Pancreas (tissue), 10 donors: ENCODE measurements around the gene ZNF668. TPM values are rescaled to one million over a fixed set of nuclear protein-coding genes. Genes with fewer than 3 reads are reported as not detected.

Experiments
- ATAC-seq, 4 donors: fragments of 200-7000 bp; cut with Tn5 transposase; one replicate each; pipeline versions ENCODE4 v1.8.0 to v1.9.1; 2020; ENCODE audit warnings: mild to moderate bottlenecking in 4 of 4, moderate library complexity in 4 of 4
- DNase-seq, 6 donors: peaks; one replicate each; pipeline ENCODE4 v3.0.0-alpha.2; 2020
- FAIRE-seq: peaks from 2 replicates; lab custom pipeline; 2012; peaks lifted over from hg19 to GRCh38; lab: Jason Lieb, UNC
- H3K27ac ChIP-seq, 4 donors: fragments of 200-600 bp; sonication (generic); 1 replicate in 3 of 4; 2 replicates in 1 of 4; pipeline versions ENCODE4 v1.5.0 to v1.8.0; 2020
- H3K27me3 ChIP-seq, 4 donors: fragments of 200-600 bp; one replicate each; pipeline ENCODE4 v1.8.0; 2021
- H3K36me3 ChIP-seq, 3 donors: fragments of 200-600 bp; sonication (generic) in 1 of 3; one replicate each; pipeline versions ENCODE4 v1.5.0 to v1.8.0; 2020 to 2021
- H3K4me1 ChIP-seq, 3 donors: fragments of 200-600 bp; one replicate each; pipeline ENCODE4 v1.8.0; 2021
- H3K4me3 ChIP-seq, 4 donors: fragments of 200-600 bp; sonication (generic) in 2 of 4; one replicate each; pipeline versions ENCODE4 v1.5.0 to v1.8.0; 2020 to 2021
- H3K9me3 ChIP-seq, 4 donors: fragments of 200-600 bp; one replicate each; pipeline ENCODE4 v1.8.0; 2021
- CTCF ChIP-seq, 4 donors: fragments of 200-600 bp; sonication (generic) in 3 of 4; IDR thresholded peaks; one replicate each; pipeline versions ENCODE4 v1.5.0 to v1.8.0; 2021; ENCODE audit warnings: antibody characterized with exemption in 4 of 4
- WGBS, 2 donors: extraction: QIAGEN DNeasy Blood & Tissue Kit; methylation state at CpG; one replicate each; pipeline ENCODE4 v1.1.7; 2013; 5-methylcytosine and 5-hydroxymethylcytosine counted together
- intact Hi-C, 3 donors: fragments of 100-400 bp; cut with DNase I; formaldehyde crosslinking; loops; one replicate each; pipeline versions ENCODE4 v1.11.1 to v1.14.2; 2022
- polyA plus RNA-seq, 2 donors: library from polyadenylated mRNA; stranded (reverse); fragments of 200-250 nt; gene quantifications; one replicate each; pipeline ENCODE4 v1.2.3, GENCODE V29; 2013
- total RNA-seq, 6 donors: library from RNA; stranded (reverse); fragmentation: NEBNext Ultra II Directional in 4 of 6; extraction: Animal tissue kit (Norgen Biotek cat#: 25700) in 4 of 6; gene quantifications; one replicate each; pipeline versions ENCODE4 v1.2.1 to v1.2.4, GENCODE V29; 2021 to 2023
- donor health status: healthy with polysubstance abuse.
- donor health status: DM: no; HTN: no; CAD: no; lungs with moderate emphysema.
- donor health status: DM: no; HTN: no; CAD: no.
- donor health status: control.
- donor health status: control.
- donor health status: Bipolar disorder and iron deficiency.
- donor health status: DM: yes; HTN: yes; CAD: no.
- donor health status: DM: no; HTN: no; CAD: no.
- donor health status: DM: no; HTN: no; CAD: no.
- donor health status: DM: yes; HTN: yes; CAD: no.

Gene ZNF668
- total and polyA plus RNA-seq, 8 donors: 1.5 to 6.4 (median 3.6) TPM

- no peaks in the 10 kb centered on the region for H3K4me1 ChIP-seq
- no peak overlapping the region for H3K27ac ChIP-seq
- H3K27me3 ChIP-seq: no peaks in the 10 kb centered on the region
- H3K4me3 ChIP-seq: no peak overlapping the region
- intact Hi-C loops: no loop called here
- 67 to 81% methylated on average over 10 of the region's 10 CpGs for WGBS, 2 donors
- H3K9me3 ChIP-seq: no peaks in the 10 kb centered on the region
- ATAC-seq (no peak), FAIRE-seq (no peak), DNase-seq (no peak)
- no peaks in the 10 kb centered on the region for H3K36me3 ChIP-seq
- TF ChIP-seq CTCF (IDR thresholded peaks at IDR 0.05): no peak
Measured at GRCh38 chr16:31050280-31051030, 23.6 kb downstream of the ZNF668 start.

- intact Hi-C loops: no loop called here
- no peak for TF ChIP-seq CTCF (IDR thresholded peaks at IDR 0.05)
- H3K36me3 ChIP-seq: peaks cover 0 to 16% (median 3%) of the 10 kb centered on the region in 3 donors
- H3K9me3 ChIP-seq: no peaks in the 10 kb centered on the region
- ATAC-seq: no peak
- 92 to 96% methylated on average over 4 of the region's 4 CpGs for WGBS, 2 donors
- DNase-seq: no peak
- H3K4me1 ChIP-seq: no peaks in the 10 kb centered on the region
- no peak for FAIRE-seq
- H3K4me3 ChIP-seq: no peak overlapping the region
- no peak overlapping the region for H3K27ac ChIP-seq
- no peaks in the 10 kb centered on the region for H3K27me3 ChIP-seq
Measured at GRCh38 chr16:31043898-31044481, 30.1 kb downstream of the ZNF668 start.

GRCh38 chr16:31043352-31043751 lies 30.7 kb downstream of the ZNF668 start:
- no peak for FAIRE-seq

GRCh38 chr16:31042866-31043265 lies 31.2 kb downstream of the ZNF668 start:
- FAIRE-seq: no peak
- intact Hi-C loops: no loop called here
- DNase-seq: no peak
- no peak overlapping the region for H3K27ac ChIP-seq
- no peak overlapping the region for H3K4me3 ChIP-seq
- ATAC-seq: no peak
- H3K27me3 ChIP-seq: no peaks in the 10 kb centered on the region
- no peaks in the 10 kb centered on the region for H3K9me3 ChIP-seq
- 78 to 84% methylated on average over 10 of the region's 10 CpGs for WGBS, 2 donors
- no peaks in the 10 kb centered on the region for H3K4me1 ChIP-seq
- peaks cover under 1 to 24% (median 8%) of the 10 kb centered on the region in 3 donors for H3K36me3 ChIP-seq
- TF ChIP-seq CTCF (IDR thresholded peaks at IDR 0.05): no peak

More at GRCh38 chr16:31043352-31043751, 30.7 kb downstream of the ZNF668 start:
- Histone ChIP-seq H3K9me3 (no peaks in the 10 kb centered on the region), H3K4me1 (no peaks in the 10 kb centered on the region), H3K27ac (no peak overlapping the region), H3K36me3 (peaks cover 0 to 19% (median 5%) of the 10 kb centered on the region in 3 donors), H3K27me3 (no peaks in the 10 kb centered on the region), H3K4me3 (no peak overlapping the region)
- DNase-seq (no peak), ATAC-seq (no peak)
- 81 to 88% methylated on average over 1 of the region's 1 CpG for WGBS, 2 donors
- intact Hi-C loops: no loop called here
- no peak for TF ChIP-seq CTCF (IDR thresholded peaks at IDR 0.05)

GRCh38 chr16:31038993-31039392 lies 35.0 kb downstream of the ZNF668 start:
- H3K36me3 ChIP-seq: peaks cover 4 to 26% (median 8%) of the 10 kb centered on the region in 3 donors
- H3K27ac ChIP-seq: no peak overlapping the region
- FAIRE-seq (no peak), ATAC-seq (no peak), DNase-seq (no peak)
- H3K4me1 ChIP-seq: peaks cover 4 to 5% (median 4%) of the 10 kb centered on the region in 3 donors
- intact Hi-C loops: no loop called here
- 88 to 96% methylated on average over 2 of the region's 2 CpGs for WGBS, 2 donors
- H3K4me3 ChIP-seq: no peak overlapping the region
- TF ChIP-seq CTCF (IDR thresholded peaks at IDR 0.05): no peak
- H3K9me3 ChIP-seq: no peaks in the 10 kb centered on the region
- no peaks in the 10 kb centered on the region for H3K27me3 ChIP-seq
